Measurements from ENCODE around the gene CHRNB1.

DNA sequence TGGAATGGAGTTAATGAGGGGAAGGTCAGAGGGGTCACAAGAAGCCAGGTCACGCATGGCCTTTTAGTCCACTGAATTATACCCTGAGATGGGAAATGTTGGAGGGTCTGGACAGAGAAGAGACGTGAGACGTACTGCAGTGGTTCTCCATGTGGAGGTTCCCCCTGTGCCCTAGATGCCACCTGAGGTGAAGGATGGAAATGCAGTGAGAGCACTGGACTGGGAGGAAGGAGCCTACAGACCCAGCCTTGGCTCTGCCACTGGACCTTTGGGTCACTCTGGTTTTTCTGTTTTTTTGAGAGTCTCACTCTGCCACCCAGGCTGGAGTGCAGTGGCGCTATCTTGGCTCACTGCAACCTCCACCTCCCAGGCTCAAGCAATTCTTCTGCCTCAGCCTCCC lies 48.7 kb upstream of the CHRNB1 start:
- TF ChIP-seq KLF16 (tag by site-specific recombination; IDR thresholded peaks at IDR 0.05) (no peak), ZSCAN16 (tag by site-specific recombination; IDR thresholded peaks at IDR 0.05) (no peak), ZNF211 (tag by site-specific recombination; IDR thresholded peaks at IDR 0.05; ENCODE audit: low read depth) (no peak), ZNF701 (tag by site-specific recombination; IDR thresholded peaks at IDR 0.05) (no peak), ZNF140 (tag by site-specific recombination; IDR thresholded peaks at IDR 0.05) (no peak), YY1 (tag by site-specific recombination; IDR thresholded peaks at IDR 0.05) (no peak), ZNF292 (tag by site-specific recombination; IDR thresholded peaks at IDR 0.05; ENCODE audit: borderline replicate concordance, low read depth) (no peak)
- TF ChIP-seq, protein P1, sequence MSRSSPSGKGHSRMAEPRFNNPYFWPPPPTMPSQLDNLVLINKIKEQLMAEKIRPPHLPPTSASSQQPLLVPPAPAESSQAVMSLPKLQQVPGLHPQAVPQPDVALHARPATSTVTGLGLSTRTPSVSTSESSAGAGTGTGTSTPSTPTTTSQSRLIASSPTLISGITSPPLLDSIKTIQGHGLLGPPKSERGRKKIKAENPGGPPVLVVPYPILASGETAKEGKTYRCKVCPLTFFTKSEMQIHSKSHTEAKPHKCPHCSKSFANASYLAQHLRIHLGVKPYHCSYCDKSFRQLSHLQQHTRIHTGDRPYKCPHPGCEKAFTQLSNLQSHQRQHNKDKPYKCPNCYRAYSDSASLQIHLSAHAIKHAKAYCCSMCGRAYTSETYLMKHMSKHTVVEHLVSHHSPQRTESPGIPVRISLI (tag by site-specific recombination; IDR thresholded peaks at IDR 0.05): no peak
- TF ChIP-seq, protein P2, sequence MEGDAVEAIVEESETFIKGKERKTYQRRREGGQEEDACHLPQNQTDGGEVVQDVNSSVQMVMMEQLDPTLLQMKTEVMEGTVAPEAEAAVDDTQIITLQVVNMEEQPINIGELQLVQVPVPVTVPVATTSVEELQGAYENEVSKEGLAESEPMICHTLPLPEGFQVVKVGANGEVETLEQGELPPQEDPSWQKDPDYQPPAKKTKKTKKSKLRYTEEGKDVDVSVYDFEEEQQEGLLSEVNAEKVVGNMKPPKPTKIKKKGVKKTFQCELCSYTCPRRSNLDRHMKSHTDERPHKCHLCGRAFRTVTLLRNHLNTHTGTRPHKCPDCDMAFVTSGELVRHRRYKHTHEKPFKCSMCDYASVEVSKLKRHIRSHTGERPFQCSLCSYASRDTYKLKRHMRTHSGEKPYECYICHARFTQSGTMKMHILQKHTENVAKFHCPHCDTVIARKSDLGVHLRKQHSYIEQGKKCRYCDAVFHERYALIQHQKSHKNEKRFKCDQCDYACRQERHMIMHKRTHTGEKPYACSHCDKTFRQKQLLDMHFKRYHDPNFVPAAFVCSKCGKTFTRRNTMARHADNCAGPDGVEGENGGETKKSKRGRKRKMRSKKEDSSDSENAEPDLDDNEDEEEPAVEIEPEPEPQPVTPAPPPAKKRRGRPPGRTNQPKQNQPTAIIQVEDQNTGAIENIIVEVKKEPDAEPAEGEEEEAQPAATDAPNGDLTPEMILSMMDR (tag by site-specific recombination; IDR thresholded peaks at IDR 0.05): peak; percentile 28; the same call in 1 of the 2 replicates
- TF ChIP-seq, protein P3, sequence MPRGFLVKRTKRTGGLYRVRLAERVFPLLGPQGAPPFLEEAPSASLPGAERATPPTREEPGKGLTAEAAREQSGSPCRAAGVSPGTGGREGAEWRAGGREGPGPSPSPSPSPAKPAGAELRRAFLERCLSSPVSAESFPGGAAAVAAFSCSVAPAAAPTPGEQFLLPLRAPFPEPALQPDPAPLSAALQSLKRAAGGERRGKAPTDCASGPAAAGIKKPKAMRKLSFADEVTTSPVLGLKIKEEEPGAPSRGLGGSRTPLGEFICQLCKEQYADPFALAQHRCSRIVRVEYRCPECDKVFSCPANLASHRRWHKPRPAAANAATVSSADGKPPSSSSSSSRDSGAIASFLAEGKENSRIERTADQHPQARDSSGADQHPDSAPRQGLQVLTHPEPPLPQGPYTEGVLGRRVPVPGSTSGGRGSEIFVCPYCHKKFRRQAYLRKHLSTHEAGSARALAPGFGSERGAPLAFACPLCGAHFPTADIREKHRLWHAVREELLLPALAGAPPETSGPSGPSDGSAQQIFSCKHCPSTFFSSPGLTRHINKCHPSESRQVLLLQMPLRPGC (tag by site-specific recombination; IDR thresholded peaks at IDR 0.05): no peak
- TF ChIP-seq, protein P4, sequence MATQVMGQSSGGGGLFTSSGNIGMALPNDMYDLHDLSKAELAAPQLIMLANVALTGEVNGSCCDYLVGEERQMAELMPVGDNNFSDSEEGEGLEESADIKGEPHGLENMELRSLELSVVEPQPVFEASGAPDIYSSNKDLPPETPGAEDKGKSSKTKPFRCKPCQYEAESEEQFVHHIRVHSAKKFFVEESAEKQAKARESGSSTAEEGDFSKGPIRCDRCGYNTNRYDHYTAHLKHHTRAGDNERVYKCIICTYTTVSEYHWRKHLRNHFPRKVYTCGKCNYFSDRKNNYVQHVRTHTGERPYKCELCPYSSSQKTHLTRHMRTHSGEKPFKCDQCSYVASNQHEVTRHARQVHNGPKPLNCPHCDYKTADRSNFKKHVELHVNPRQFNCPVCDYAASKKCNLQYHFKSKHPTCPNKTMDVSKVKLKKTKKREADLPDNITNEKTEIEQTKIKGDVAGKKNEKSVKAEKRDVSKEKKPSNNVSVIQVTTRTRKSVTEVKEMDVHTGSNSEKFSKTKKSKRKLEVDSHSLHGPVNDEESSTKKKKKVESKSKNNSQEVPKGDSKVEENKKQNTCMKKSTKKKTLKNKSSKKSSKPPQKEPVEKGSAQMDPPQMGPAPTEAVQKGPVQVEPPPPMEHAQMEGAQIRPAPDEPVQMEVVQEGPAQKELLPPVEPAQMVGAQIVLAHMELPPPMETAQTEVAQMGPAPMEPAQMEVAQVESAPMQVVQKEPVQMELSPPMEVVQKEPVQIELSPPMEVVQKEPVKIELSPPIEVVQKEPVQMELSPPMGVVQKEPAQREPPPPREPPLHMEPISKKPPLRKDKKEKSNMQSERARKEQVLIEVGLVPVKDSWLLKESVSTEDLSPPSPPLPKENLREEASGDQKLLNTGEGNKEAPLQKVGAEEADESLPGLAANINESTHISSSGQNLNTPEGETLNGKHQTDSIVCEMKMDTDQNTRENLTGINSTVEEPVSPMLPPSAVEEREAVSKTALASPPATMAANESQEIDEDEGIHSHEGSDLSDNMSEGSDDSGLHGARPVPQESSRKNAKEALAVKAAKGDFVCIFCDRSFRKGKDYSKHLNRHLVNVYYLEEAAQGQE (tag by site-specific recombination; IDR thresholded peaks at IDR 0.05): no peak
